H1 (cell line): ENCODE results near the gene GZMM. TPM values are rescaled to one million over a fixed set of nuclear protein-coding genes. Genes with fewer than 3 reads are reported as not detected.

Source experiments
- BACH1 ChIP-seq: IDR thresholded peaks from 2 replicates; pipeline ENCODE4 v1.6.1; 2012; ENCODE audit warnings: low read length, improper control_type of control experiment
- CHD7 ChIP-seq: fragments of 300-600 bp; sonication (generic); IDR thresholded peaks from 2 replicates; pipeline ENCODE4 v1.7.1; 2012; ENCODE audit warnings: low read length, moderate library complexity, mild to moderate bottlenecking, inconsistent platforms; ENCODE audit not compliant: insufficient replicate concordance
- CTCF ChIP-seq, 3 experiments: IDR thresholded peaks; 1 replicate in 2 of 3; 2 replicates in 1 of 3; pipeline versions ENCODE4 v1.5.1 to v1.6.1; 2011; ENCODE audit warnings: low read length in 3 of 3, mild to moderate bottlenecking in 3 of 3, inconsistent platforms in 2 of 3, low read depth in 1 of 3, moderate library complexity in 1 of 3; ENCODE audit not compliant: insufficient read depth in 1 of 3; ENCODE audit errors: control extremely low read depth in 1 of 3
- EZH2 ChIP-seq: fragments of 200-600 bp; sonication (generic); IDR thresholded peaks from 2 replicates; pipeline ENCODE4 v1.7.1; 2012; ENCODE audit warnings: low read depth, mild to moderate bottlenecking, moderate library complexity, low read length, inconsistent platforms; ENCODE audit not compliant: severe bottlenecking
- GABPA ChIP-seq: IDR thresholded peaks from 2 replicates; pipeline ENCODE4 v1.6.1; 2011; ENCODE audit warnings: mild to moderate bottlenecking, low read length, moderate library complexity, borderline replicate concordance; ENCODE audit not compliant: insufficient read depth
- RNF2 ChIP-seq: fragments of 200-900, 300-1000 bp; sonication (generic); IDR thresholded peaks from 2 replicates; pipeline ENCODE4 v1.7.1; 2016; ENCODE audit warnings: borderline replicate concordance, low read depth, mild to moderate bottlenecking, antibody characterized with exemption, low read length; ENCODE audit not compliant: poor library complexity, severe bottlenecking; ENCODE audit errors: missing control alignments
- polyA plus RNA-seq, 7 experiments: library from polyadenylated mRNA; depleted of rRNA in 3 of 7; stranded (reverse) in 5 of 7; unstranded in 2 of 7; fragments of >200 nt in 5 of 7; fragments of 200-250 nt in 2 of 7; gene quantifications; 1 replicate in 5 of 7; 2 replicates in 1 of 7; 4 replicates in 1 of 7; pipeline versions ENCODE4 v1.2.1 to v1.2.3, GENCODE V29; 2011 to 2013; ENCODE audit warnings: missing spikeins in 2 of 7, mixed read lengths in 2 of 7
- total RNA-seq: library from RNA; stranded (reverse); fragmentation: NEBNext Ultra II Directional; extraction: Animal tissue kit (Norgen Biotek cat#: 25700); gene quantifications from 2 replicates; pipeline ENCODE4 v1.2.1, GENCODE V29; 2021

The GZMM gene
- total and polyA plus RNA-seq, 2 of the 8 experiments (the other 6 are each of a cell fraction or from before 2014, with no cell fraction given) = 0.09 to 0.32 TPM

- no peak for TF ChIP-seq CHD7
- TF ChIP-seq EZH2 = peak; percentile 41
- TF ChIP-seq CTCF (IDR thresholded peaks at IDR 0.05; ENCODE audit: control extremely low read depth in 1 of 3, insufficient read depth in 1 of 3, low read depth in 1 of 3, low read length in 3 of 3) = no peak
- TF ChIP-seq BACH1 = 0 out of 2 replicates have a peak, but pooled peaks have one; percentile 16
- peak; percentile 63; the same call in 1 of the 2 replicates for TF ChIP-seq GABPA
- TF ChIP-seq RNF2 = peak; percentile 57
Measured at GRCh38 chr19:591099-591958, 47.5 kb downstream of the GZMM start (continued).
